IMR-90 (cell line): ENCODE results near the gene SLC12A4.

Source experiments
- BHLHE40 ChIP-seq: fragments of 150-350 bp; IDR thresholded peaks from 2 replicates; pipeline ENCODE4 v1.6.1; 2016; ENCODE audit warnings: mild to moderate bottlenecking, low read depth, low read length
- CEBPB ChIP-seq: IDR thresholded peaks from 2 replicates; pipeline ENCODE4 v1.6.1; 2012; ENCODE audit warnings: low read depth, low read length, improper control_type of control experiment
- CHD1 ChIP-seq: IDR thresholded peaks from 2 replicates; pipeline ENCODE4 v1.6.1; 2012; ENCODE audit warnings: low read depth, low read length, improper control_type of control experiment
- FOS ChIP-seq: fragments of 150-350 bp; IDR thresholded peaks from 2 replicates; pipeline ENCODE4 v1.6.1; 2016; ENCODE audit warnings: low read depth, low read length
- MAFK ChIP-seq: IDR thresholded peaks from 2 replicates; pipeline ENCODE4 v1.6.1; 2012; ENCODE audit warnings: low read depth, low read length, improper control_type of control experiment
- MXI1 ChIP-seq: IDR thresholded peaks from 2 replicates; pipeline ENCODE4 v1.6.1; 2012; ENCODE audit warnings: low read depth, mild to moderate bottlenecking, low read length, moderate library complexity, borderline replicate concordance
- NFE2L2 ChIP-seq: fragments of 150-350 bp; IDR thresholded peaks from 2 replicates; pipeline ENCODE4 v1.6.1; 2016; ENCODE audit warnings: low read depth, mild to moderate bottlenecking, low read length
- POLR2A ChIP-seq: IDR thresholded peaks from 2 replicates; pipeline ENCODE4 v1.6.1; 2012; ENCODE audit warnings: mild to moderate bottlenecking, low read depth, low read length
- RAD21 ChIP-seq: IDR thresholded peaks from 2 replicates; pipeline ENCODE4 v1.6.1; 2012; ENCODE audit warnings: low read length, improper control_type of control experiment
- RFX5 ChIP-seq: IDR thresholded peaks from 2 replicates; pipeline ENCODE4 v1.8.0; 2012; ENCODE audit warnings: low read depth, mild to moderate bottlenecking, low read length, moderate library complexity
- TF ChIP-seq, protein P1 (sequence below): conservative IDR thresholded peaks from 2 replicates; pipeline ENCODE4 v1.5.1; 2012; ENCODE audit warnings: mild to moderate bottlenecking, low read depth, low read length, improper control_type of control experiment

DNA sequence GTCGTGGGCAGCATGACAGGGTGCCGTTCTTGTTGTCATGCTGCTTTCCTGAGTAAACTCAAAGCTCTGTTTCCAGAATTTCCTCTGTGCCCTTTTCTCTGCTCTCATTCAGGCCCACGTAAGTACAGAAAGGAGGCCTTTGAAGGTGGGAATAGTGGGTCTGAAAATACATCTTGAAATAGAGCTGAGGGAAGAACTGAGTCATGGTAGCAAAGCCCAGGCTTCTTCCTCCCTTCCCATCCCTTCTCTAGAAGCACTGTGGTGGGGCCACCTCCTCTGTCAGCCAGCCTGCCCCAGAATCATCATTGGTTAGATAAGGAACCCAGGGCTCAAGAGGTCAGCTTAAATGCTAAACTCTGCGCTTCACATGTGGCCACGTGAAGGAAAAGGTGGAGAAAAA is 46.2 kb downstream of the SLC12A4 start:
- TF ChIP-seq FOS (no peak), POLR2A (no peak), CEBPB (no peak), MXI1 (no peak), CHD1 (no peak), BHLHE40 (no peak), RAD21 (no peak), MAFK (no peak), RFX5 (no peak), NFE2L2 (no peak)
- TF ChIP-seq, protein P1, sequence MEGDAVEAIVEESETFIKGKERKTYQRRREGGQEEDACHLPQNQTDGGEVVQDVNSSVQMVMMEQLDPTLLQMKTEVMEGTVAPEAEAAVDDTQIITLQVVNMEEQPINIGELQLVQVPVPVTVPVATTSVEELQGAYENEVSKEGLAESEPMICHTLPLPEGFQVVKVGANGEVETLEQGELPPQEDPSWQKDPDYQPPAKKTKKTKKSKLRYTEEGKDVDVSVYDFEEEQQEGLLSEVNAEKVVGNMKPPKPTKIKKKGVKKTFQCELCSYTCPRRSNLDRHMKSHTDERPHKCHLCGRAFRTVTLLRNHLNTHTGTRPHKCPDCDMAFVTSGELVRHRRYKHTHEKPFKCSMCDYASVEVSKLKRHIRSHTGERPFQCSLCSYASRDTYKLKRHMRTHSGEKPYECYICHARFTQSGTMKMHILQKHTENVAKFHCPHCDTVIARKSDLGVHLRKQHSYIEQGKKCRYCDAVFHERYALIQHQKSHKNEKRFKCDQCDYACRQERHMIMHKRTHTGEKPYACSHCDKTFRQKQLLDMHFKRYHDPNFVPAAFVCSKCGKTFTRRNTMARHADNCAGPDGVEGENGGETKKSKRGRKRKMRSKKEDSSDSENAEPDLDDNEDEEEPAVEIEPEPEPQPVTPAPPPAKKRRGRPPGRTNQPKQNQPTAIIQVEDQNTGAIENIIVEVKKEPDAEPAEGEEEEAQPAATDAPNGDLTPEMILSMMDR: no peak
